ENCODE data around the gene SULT1A2.
"Not testable (repeated sequence)": the region's sequence is repeated elsewhere in the genome, so short reads cannot be mapped to it uniquely, and the experiment has no call there.

SULT1A2 gene

GRCh38 chr16:28617874-28618273, 21.0 kb upstream of the SULT1A2 start:
- Histone ChIP-seq H3K9me3 (ENCODE audit: control insufficient read depth, insufficient read depth, low read length) (no peaks in the 10 kb centered on the region), H3F3A (ENCODE audit: control insufficient read depth, insufficient read depth) (peaks cover 30% of the 10 kb centered on the region), H3K4me3 (ENCODE audit: low read length) (peak overlapping the region; percentile 67), H3K4me1 (ENCODE audit: control insufficient read depth, low read length) (peaks cover 64% of the 10 kb centered on the region), H3K79me2 (ENCODE audit: control insufficient read depth, low read length) (peaks cover 66% of the 10 kb centered on the region), H3K4me2 (ENCODE audit: low read length) (peak overlapping the region; percentile 80), H3K27me3 (ENCODE audit: control insufficient read depth, low read length) (no peaks in the 10 kb centered on the region), H3K36me3 (ENCODE audit: control insufficient read depth, low read length) (peaks cover 58% of the 10 kb centered on the region), H3K9me2 (replicated peaks; ENCODE audit: control insufficient read depth, low read length) (no peaks in the 10 kb centered on the region), H4K20me1 (ENCODE audit: control insufficient read depth, insufficient read depth, low read depth, low read length) (no peaks in the 10 kb centered on the region), H3K27ac (ENCODE audit: low read depth, low read length) (peak overlapping the region; percentile 92)
- no peak for TF ChIP-seq EZH2phosphoT487 (IDR thresholded peaks at IDR 0.05; ENCODE audit: borderline replicate concordance, low read length)
- TF ChIP-seq, protein P1, sequence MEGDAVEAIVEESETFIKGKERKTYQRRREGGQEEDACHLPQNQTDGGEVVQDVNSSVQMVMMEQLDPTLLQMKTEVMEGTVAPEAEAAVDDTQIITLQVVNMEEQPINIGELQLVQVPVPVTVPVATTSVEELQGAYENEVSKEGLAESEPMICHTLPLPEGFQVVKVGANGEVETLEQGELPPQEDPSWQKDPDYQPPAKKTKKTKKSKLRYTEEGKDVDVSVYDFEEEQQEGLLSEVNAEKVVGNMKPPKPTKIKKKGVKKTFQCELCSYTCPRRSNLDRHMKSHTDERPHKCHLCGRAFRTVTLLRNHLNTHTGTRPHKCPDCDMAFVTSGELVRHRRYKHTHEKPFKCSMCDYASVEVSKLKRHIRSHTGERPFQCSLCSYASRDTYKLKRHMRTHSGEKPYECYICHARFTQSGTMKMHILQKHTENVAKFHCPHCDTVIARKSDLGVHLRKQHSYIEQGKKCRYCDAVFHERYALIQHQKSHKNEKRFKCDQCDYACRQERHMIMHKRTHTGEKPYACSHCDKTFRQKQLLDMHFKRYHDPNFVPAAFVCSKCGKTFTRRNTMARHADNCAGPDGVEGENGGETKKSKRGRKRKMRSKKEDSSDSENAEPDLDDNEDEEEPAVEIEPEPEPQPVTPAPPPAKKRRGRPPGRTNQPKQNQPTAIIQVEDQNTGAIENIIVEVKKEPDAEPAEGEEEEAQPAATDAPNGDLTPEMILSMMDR (IDR thresholded peaks at IDR 0.05; ENCODE audit: low read depth, low read length, poor library complexity, severe bottlenecking) = no peak

DNA sequence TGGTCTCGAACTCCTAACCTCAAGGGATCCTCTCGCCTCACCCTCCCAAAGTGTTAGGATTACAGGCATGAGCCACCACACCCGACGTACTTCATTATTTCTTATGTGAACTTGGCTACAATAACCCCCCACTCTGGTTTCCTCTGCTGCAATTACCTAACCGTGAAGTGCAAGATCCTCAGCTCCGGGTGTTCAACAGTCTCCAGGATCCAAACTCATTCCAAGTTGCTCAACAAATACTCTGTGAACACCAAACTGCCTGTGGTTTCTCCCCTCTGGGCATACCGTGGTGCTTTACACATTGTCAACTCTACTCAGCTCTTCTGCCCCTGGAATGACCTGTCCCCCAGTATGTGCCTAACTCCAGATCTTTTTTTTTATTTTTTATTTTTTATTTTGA, 19.8 kb upstream of the SULT1A2 start:
- no peaks in the 10 kb centered on the region for H3K9me2 ChIP-seq (replicated peaks; ENCODE audit: control insufficient read depth, low read length)
- peaks cover 54% of the 10 kb centered on the region for H3K79me2 ChIP-seq (ENCODE audit: control insufficient read depth, low read length)
- peaks cover 30% of the 10 kb centered on the region for H3F3A ChIP-seq (ENCODE audit: control insufficient read depth, insufficient read depth)
- H3K9me3 ChIP-seq (ENCODE audit: control insufficient read depth, insufficient read depth, low read length) = no peaks in the 10 kb centered on the region
- H3K36me3 ChIP-seq (ENCODE audit: control insufficient read depth, low read length) = peaks cover 49% of the 10 kb centered on the region
- H3K4me2 ChIP-seq (ENCODE audit: low read length) = peak overlapping the region; percentile 80
- TF ChIP-seq, protein P1 (IDR thresholded peaks at IDR 0.05; ENCODE audit: low read depth, low read length, poor library complexity, severe bottlenecking) = no peak
- TF ChIP-seq EZH2phosphoT487 (IDR thresholded peaks at IDR 0.05; ENCODE audit: borderline replicate concordance, low read length) = no peak
- no peaks in the 10 kb centered on the region for H4K20me1 ChIP-seq (ENCODE audit: control insufficient read depth, insufficient read depth, low read depth, low read length)
- H3K4me1 ChIP-seq (ENCODE audit: control insufficient read depth, low read length) = peaks cover 62% of the 10 kb centered on the region
- no peak overlapping the region for H3K4me3 ChIP-seq (ENCODE audit: low read length)
- peak overlapping the region; percentile 92 for H3K27ac ChIP-seq (ENCODE audit: low read depth, low read length)
- H3K27me3 ChIP-seq (ENCODE audit: control insufficient read depth, low read length) = no peaks in the 10 kb centered on the region

GRCh38 chr16:28616224-28616577, 19.4 kb upstream of the SULT1A2 start:
- H3K4me2 ChIP-seq (ENCODE audit: low read length) = peak overlapping the region; percentile 80
- H3K79me2 ChIP-seq (ENCODE audit: control insufficient read depth, low read length) = peaks cover 50% of the 10 kb centered on the region
- not testable (repeated sequence) for H3K4me3 ChIP-seq (ENCODE audit: low read length); H3K9me3 ChIP-seq (ENCODE audit: control insufficient read depth, insufficient read depth, low read length); H4K20me1 ChIP-seq (ENCODE audit: control insufficient read depth, insufficient read depth, low read depth, low read length); H3K27me3 ChIP-seq (ENCODE audit: control insufficient read depth, low read length); H3K9me2 ChIP-seq (replicated peaks; ENCODE audit: control insufficient read depth, low read length)
- H3K36me3 ChIP-seq (ENCODE audit: control insufficient read depth, low read length) = peaks cover 45% of the 10 kb centered on the region
- peak overlapping the region; percentile 92 for H3K27ac ChIP-seq (ENCODE audit: low read depth, low read length)
- H3K4me1 ChIP-seq (ENCODE audit: control insufficient read depth, low read length) = peaks cover 58% of the 10 kb centered on the region
- H3F3A ChIP-seq (ENCODE audit: control insufficient read depth, insufficient read depth) = peaks cover 28% of the 10 kb centered on the region

GRCh38 chr16:28615486-28616223, 18.8 kb upstream of the SULT1A2 start:
- H4K20me1 ChIP-seq (ENCODE audit: control insufficient read depth, insufficient read depth, low read depth, low read length); H3K9me2 ChIP-seq (replicated peaks; ENCODE audit: control insufficient read depth, low read length); H3K27me3 ChIP-seq (ENCODE audit: control insufficient read depth, low read length); H3K4me3 ChIP-seq (ENCODE audit: low read length); H3K27ac ChIP-seq (ENCODE audit: low read depth, low read length); H3K9me3 ChIP-seq (ENCODE audit: control insufficient read depth, insufficient read depth, low read length): not testable (repeated sequence)
- TF ChIP-seq, protein P1 (IDR thresholded peaks at IDR 0.05; ENCODE audit: low read depth, low read length, poor library complexity, severe bottlenecking) = peak; percentile 29
- H3K4me1 ChIP-seq (ENCODE audit: control insufficient read depth, low read length) = peaks cover 53% of the 10 kb centered on the region
- H3F3A ChIP-seq (ENCODE audit: control insufficient read depth, insufficient read depth) = peaks cover 24% of the 10 kb centered on the region
- H3K79me2 ChIP-seq (ENCODE audit: control insufficient read depth, low read length) = peaks cover 50% of the 10 kb centered on the region
- H3K36me3 ChIP-seq (ENCODE audit: control insufficient read depth, low read length) = peaks cover 45% of the 10 kb centered on the region
- H3K4me2 ChIP-seq (ENCODE audit: low read length) = peak overlapping the region; percentile 11; the same call in 1 of the 2 replicates

DNA sequence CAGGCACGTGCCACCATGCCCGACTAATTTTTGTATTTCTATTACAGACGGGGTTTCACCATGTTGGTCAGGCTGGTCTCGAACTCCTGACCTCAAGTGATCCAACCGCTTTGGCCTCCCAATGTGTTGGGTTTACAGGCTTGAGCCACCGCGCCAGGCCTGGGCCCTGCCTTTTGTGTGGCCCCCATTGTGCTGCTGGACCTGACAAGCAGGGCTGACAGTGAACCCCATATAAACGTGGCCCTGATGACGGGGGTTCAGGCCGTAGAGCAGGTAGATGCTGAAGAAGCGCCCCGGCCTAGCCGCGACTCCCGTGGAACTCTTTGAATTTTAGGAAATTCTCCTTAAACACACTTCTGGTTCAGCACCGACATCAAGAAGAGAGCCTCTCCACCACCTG, 17.7 kb upstream of the SULT1A2 start:
- Histone ChIP-seq H3K4me1 (ENCODE audit: control insufficient read depth, low read length) (peaks cover 43% of the 10 kb centered on the region), H3K79me2 (ENCODE audit: control insufficient read depth, low read length) (peaks cover 46% of the 10 kb centered on the region), H3K36me3 (ENCODE audit: control insufficient read depth, low read length) (peaks cover 44% of the 10 kb centered on the region), H3F3A (ENCODE audit: control insufficient read depth, insufficient read depth) (peaks cover 15% of the 10 kb centered on the region)
- not testable (repeated sequence) for H3K27me3 ChIP-seq (ENCODE audit: control insufficient read depth, low read length); H3K9me2 ChIP-seq (replicated peaks; ENCODE audit: control insufficient read depth, low read length); H4K20me1 ChIP-seq (ENCODE audit: control insufficient read depth, insufficient read depth, low read depth, low read length); H3K4me2 ChIP-seq (ENCODE audit: low read length); H3K9me3 ChIP-seq (ENCODE audit: control insufficient read depth, insufficient read depth, low read length); H3K27ac ChIP-seq (ENCODE audit: low read depth, low read length); H3K4me3 ChIP-seq (ENCODE audit: low read length)

GRCh38 chr16:28613912-28614311, 17.1 kb upstream of the SULT1A2 start:
- Histone ChIP-seq H3K4me1 (ENCODE audit: control insufficient read depth, low read length) (peaks cover 37% of the 10 kb centered on the region), H3K36me3 (ENCODE audit: control insufficient read depth, low read length) (peaks cover 45% of the 10 kb centered on the region), H3K79me2 (ENCODE audit: control insufficient read depth, low read length) (peaks cover 41% of the 10 kb centered on the region)
- H3K27me3 ChIP-seq (ENCODE audit: control insufficient read depth, low read length); H3K9me3 ChIP-seq (ENCODE audit: control insufficient read depth, insufficient read depth, low read length); H4K20me1 ChIP-seq (ENCODE audit: control insufficient read depth, insufficient read depth, low read depth, low read length); H3K9me2 ChIP-seq (replicated peaks; ENCODE audit: control insufficient read depth, low read length); H3K4me2 ChIP-seq (ENCODE audit: low read length); H3K27ac ChIP-seq (ENCODE audit: low read depth, low read length); H3K4me3 ChIP-seq (ENCODE audit: low read length); H3F3A ChIP-seq (ENCODE audit: control insufficient read depth, insufficient read depth): not testable (repeated sequence)
